Natural killer cell treated with Interleukin-12 subunit alpha and Interleukin-12 subunit beta and Interleukin-15 and Interleukin-18, amount 100 ng/mL, for 72 hours (primary cell): ENCODE results near the gene STK33. TPM values are rescaled to one million over a fixed set of nuclear protein-coding genes. Genes with fewer than 3 reads are reported as not detected.

ENCODE experiments used
- ATAC-seq, 2 donors: fragments of 150-1000 bp; cut with Tn5 transposase in 1 of 2; sonication (Bioruptor Pico), chemical (Tn5 transposase) in 1 of 2; 2 replicates each; pipeline ENCODE4 v1.10.0; 2021
- DNase-seq: peaks from one replicate; pipeline ENCODE4 v3.0.0; 2022; ENCODE audit warnings: low spot score
- H3K27ac Mint-ChIP-seq, 2 donors: 1 replicate in 1 of 2; 2 replicates in 1 of 2; pipeline ENCODE4 v1.8.0; 2022; ENCODE audit warnings: mixed read lengths in 2 of 2, mild to moderate bottlenecking in 1 of 2, moderate library complexity in 1 of 2
- H3K27me3 Mint-ChIP-seq, 2 donors: 1 replicate in 1 of 2; 2 replicates in 1 of 2; pipeline ENCODE4 v1.8.0; 2022; ENCODE audit warnings: mixed read lengths in 2 of 2
- H3K36me3 Mint-ChIP-seq: one replicate; pipeline ENCODE4 v1.8.0; 2022; ENCODE audit warnings: mixed read lengths
- H3K4me1 Mint-ChIP-seq, 2 donors: 1 replicate in 1 of 2; 2 replicates in 1 of 2; pipeline ENCODE4 v1.8.0; 2022; ENCODE audit warnings: low read depth in 2 of 2, mixed read lengths in 2 of 2, mild to moderate bottlenecking in 1 of 2
- H3K4me3 Mint-ChIP-seq: one replicate; pipeline ENCODE4 v1.8.0; 2022; ENCODE audit warnings: mixed read lengths
- H3K9me3 Mint-ChIP-seq: 2 replicates; pipeline ENCODE4 v1.8.0; 2022; ENCODE audit warnings: mixed read lengths
- total RNA-seq, 2 donors: library from RNA; stranded (reverse); gene quantifications; one replicate each; pipeline ENCODE4 v1.2.3, GENCODE V29; 2022

STK33 gene
- 1 to 10 TPM in 1 of 2 donors, under 1 TPM in 1; 0.74 to 1.5 TPM for total RNA-seq

DNA sequence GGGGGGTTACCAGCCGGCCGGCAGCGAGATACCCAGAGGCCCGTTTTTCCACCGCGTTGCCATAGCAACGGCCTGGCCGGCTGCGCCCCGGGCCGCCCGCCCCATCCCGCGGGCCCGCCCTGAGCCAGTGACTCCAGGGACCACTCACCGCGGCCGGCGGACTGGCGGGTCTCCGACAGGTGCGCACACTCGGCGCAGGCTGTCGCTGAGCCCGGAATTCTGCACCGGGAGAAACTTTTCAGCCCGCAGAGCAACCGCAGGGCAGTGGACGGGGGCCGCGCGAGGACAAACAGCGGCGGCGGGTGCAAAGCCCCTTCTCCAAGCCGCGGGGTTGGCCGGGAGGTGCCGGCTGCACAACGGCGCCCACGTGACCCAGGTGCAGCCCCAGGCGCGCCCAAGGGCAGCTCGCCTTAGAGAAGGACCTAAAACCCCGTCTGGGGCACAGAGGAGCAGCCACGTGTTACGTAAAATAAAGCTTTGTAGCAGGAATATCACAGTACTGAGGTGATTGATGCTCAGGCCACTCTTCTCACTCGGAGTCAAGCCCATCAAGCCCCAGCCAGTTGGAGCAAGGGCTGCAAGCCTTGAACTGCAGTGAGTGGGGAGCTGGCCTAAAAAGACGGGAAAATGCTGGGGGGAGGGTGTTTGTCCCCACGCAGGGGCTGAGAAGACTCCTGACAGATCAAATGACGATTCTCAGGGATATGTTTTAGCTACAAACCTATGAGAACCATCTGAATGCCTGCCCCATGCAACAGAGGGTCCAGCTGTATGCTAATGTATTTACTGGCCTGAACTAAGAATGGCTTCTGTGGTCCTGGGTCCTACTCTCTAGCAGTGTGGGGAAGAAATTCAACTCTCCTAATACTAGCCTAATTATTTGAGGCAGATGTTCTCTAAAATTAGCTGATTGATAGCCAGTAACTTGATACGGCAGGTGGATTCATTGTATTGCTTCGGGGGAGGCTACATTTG is at the start of gene STK33:
Gene STK33 (minus strand): TSS at position 294 of the 975 bp plus-strand sequence. CDS start 119,323 bp downstream, outside the sequence.
- H3K27ac Mint-ChIP-seq: no peak within 1 kb of the TSS
- ATAC-seq: peak; percentile 63 to 83

DNA sequence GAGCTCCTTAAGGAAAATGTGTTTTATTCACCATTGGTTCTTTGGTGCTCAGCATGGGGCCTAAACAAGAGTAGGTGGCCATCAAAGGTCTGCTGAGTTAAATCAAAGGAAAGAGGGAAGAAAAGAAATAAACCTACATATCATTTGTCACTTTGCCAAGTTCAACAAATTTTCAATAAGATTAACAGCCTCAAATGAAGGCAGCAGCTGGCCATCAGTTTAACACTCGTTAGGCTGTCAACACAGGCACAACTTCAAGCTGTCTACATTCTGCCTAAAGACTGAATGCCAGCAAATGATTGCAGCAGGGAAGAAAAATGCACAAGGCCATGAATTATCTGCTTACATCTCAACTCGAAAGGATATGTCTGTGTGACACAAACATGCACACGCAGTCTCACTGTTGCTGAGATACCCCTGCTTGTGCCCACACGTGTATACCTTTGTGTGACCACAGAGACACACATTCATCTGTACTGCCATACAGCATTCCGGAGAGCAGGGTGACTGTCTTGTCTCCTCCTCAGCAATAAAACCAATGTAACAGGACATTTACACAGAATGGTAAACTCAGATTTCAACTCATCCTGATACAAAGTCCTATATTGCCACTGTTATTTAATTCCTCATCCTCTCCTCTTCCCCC is 48.3 kb upstream of the STK33 start:
- Mint-ChIP-seq H3K9me3 (no peaks in the 10 kb centered on the region), H3K4me1 (no peaks in the 10 kb centered on the region), H3K27ac (no peak overlapping the region), H3K27me3 (no peaks in the 10 kb centered on the region), H3K36me3 (no peaks in the 10 kb centered on the region), H3K4me3 (no peak overlapping the region)
- ATAC-seq: no peak
- DNase-seq: no peak

More for the DNA sequence above, at the start of gene STK33:
- H3K27me3 Mint-ChIP-seq: peaks cover 43 to 69% of the 10 kb centered on the region in 2 donors
- DNase-seq: no peak
- no peaks in the 10 kb centered on the region for H3K36me3 Mint-ChIP-seq
- no peaks in the 10 kb centered on the region for H3K9me3 Mint-ChIP-seq
- no peaks in the 10 kb centered on the region for H3K4me1 Mint-ChIP-seq
- peak within 1 kb of the TSS; percentile 47 for H3K4me3 Mint-ChIP-seq

DNA sequence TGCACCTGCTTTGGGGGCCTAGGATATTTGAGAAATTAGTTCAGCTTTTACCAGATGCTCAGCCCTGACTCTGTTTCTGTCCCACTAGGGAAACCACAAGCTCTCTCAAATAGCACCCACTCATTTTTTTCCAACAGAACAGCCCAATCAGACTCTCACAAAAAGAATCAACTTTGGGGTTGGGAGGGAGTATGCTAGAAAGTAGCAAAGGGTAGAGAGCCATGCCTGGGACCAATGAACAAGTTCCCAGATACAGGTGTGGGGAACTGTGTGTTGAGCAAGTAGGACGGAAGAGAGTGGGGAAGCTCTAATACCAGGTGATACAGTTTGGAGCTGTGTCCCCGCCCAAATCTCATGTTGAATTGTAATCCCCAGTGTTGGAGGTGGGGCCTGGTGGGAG is 47.3 kb upstream of the STK33 start:
- no peak overlapping the region for H3K27ac Mint-ChIP-seq
- ATAC-seq (no peak), DNase-seq (no peak)
- no peaks in the 10 kb centered on the region for H3K9me3 Mint-ChIP-seq
- no peak overlapping the region for H3K4me3 Mint-ChIP-seq
- H3K36me3 Mint-ChIP-seq: peaks cover 8% of the 10 kb centered on the region
- H3K4me1 Mint-ChIP-seq: no peaks in the 10 kb centered on the region
- no peaks in the 10 kb centered on the region for H3K27me3 Mint-ChIP-seq

DNA sequence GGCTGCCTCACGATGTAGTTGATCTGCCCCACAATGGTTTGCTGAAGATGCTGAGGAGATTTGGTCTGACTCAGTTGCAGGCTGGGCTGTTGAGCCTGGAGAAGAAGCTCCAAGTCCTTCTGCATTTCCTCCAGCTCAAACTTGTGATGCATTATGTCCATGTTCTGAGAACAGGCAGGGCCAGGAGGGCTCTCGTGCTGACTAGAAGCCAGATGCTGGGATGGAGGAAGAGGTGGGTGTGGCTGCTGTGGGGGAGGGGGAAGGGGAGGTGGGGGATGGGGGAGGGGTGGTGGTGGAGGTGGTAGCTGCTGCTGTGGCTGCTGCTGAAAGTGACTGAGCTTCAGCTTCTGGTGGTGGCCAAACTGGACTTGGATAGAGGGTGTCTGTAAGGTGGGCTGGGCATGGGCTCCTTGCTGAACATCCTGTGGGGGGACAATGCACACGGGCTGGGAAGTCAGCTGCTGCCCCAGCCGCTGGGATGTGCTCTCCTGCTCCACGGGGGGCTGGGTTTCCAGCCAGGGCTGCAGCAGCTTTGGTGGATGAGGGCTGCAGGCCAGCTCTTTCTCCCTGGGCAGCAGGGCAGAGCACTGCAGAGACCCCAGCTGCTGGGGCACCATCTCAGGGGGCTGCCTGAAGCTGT is 46.4 kb upstream of the STK33 start:
- ATAC-seq (no peak), DNase-seq (no peak)
- Mint-ChIP-seq H3K27ac (no peak overlapping the region), H3K36me3 (peaks cover 14% of the 10 kb centered on the region), H3K9me3 (no peaks in the 10 kb centered on the region), H3K4me1 (no peaks in the 10 kb centered on the region), H3K4me3 (no peak overlapping the region), H3K27me3 (no peaks in the 10 kb centered on the region)

DNA sequence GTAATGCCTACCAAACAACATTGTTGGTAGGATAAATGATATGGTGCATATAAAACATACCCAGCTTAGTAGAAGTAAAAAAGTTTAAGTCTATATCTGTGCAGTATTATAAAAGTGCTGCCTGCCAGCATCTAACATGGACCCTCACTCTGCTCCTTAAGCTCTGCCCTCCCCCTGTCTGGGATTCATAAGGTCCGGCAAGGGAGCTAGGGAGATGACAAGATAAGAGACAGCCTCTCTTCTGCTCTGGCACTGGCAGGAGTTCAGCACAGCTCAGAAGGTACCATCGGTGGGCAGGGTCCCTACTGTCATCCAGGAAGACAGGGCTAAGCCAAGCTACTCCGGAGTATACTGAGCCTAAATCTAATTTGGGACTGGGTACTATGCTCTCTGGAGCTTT is 45.6 kb upstream of the STK33 start:
- H3K27ac Mint-ChIP-seq: no peak overlapping the region
- no peaks in the 10 kb centered on the region for H3K4me1 Mint-ChIP-seq
- H3K36me3 Mint-ChIP-seq: peaks cover 14% of the 10 kb centered on the region
- no peak for DNase-seq
- no peak overlapping the region for H3K4me3 Mint-ChIP-seq
- no peaks in the 10 kb centered on the region for H3K27me3 Mint-ChIP-seq
- H3K9me3 Mint-ChIP-seq: no peaks in the 10 kb centered on the region
- no peak for ATAC-seq

DNA sequence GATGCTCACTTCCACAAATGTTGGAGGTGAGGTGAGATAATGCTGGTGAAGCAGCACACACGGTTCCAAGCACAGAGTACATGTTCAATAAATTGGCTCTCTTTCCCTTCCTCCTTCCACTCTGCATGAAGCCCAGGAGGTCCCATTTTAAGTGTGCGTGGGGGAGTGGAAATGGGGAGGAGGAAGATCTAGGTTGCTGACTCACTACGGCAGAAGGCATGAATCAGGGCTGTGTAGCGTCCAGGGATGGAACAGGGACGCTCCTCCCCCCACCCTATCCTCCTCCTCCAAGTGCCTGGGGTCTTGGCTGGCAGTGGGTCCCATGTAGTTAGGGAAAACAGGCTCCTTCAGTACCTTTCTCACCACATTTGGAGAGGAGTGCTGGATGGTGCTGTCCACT is 44.3 kb upstream of the STK33 start:
- Mint-ChIP-seq H3K36me3 (peaks cover 14% of the 10 kb centered on the region), H3K9me3 (no peaks in the 10 kb centered on the region), H3K4me3 (no peak overlapping the region), H3K27ac (no peak overlapping the region), H3K4me1 (no peaks in the 10 kb centered on the region), H3K27me3 (no peaks in the 10 kb centered on the region)
- ATAC-seq: no peak
- DNase-seq: no peak

DNA sequence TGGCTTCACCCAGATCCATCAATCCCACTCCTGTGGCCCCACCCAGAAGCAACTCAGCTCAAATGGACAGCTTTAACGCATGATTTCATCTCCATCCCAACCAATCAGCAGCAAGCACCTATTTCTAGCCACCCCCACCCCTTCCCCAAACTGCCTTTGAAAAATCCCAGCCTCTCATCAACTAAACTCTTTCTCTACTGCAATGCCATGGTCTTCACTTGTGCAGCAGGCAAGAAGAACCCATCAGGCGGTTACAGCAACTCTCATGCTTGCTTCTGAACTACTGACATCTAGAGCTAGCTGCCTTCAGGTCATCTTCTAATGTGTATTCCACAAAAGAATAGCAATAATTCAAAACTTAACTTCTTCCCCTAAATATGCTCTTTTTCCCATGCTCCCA is 42.1 kb upstream of the STK33 start:
- Mint-ChIP-seq H3K4me1 (no peaks in the 10 kb centered on the region), H3K27me3 (no peaks in the 10 kb centered on the region), H3K4me3 (no peak overlapping the region), H3K9me3 (no peaks in the 10 kb centered on the region), H3K27ac (no peak overlapping the region), H3K36me3 (peaks cover 14% of the 10 kb centered on the region)
- DNase-seq (no peak), ATAC-seq (no peak)

DNA sequence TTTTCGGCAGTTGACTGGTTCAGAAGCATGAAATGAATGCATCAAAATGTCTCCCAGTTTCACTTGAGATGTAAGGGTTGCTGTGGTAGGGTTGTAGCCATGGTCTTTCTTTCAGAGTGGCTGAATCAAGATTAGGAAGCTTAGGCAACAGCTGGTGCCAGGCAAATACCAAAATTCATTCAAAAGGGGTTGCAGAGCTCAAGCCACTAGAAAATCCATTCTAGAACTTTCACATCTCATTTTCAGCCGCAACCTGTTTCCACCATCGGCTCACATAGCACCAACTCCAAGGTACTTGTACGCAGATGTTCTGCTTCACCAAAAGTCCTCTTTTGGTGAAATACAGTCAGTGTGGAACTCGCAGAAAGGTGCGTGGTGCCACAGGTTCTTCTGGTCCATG is 40.5 kb upstream of the STK33 start:
- no peaks in the 10 kb centered on the region for H3K27me3 Mint-ChIP-seq
- H3K4me3 Mint-ChIP-seq: no peak overlapping the region

DNA sequence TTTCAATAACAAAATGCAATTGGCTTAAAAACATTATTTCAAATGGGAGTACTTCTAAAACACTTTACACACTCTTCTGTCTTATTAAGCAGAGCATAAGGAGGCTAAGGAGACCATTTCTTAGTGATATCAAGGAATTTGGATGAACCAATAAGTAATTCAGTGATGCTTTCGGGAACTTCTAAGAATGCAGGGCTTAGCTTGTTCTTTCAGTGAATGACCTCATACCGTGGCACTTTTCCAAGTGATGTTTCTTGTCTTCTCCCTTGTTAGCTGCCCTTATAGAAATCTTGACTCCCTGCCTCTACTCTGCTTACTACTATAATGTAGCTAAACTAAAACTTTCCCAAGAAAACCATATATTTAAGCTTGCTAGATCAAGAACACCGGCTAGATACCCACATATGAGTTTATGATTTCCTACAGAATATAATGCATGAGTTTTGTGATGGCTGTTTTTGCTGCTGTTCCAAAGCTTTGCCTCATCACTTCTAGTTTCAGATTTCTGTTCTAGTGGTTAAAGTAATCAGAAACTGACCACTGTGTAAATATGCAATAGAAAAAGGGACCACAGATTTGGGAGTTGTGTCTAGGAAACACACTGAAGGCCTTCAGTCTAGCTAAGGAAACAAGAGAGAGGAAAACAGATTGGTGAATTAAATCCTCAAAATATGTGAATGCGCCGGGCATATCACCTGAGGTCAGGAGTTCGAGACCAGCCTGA is 37.5 kb upstream of the STK33 start:
- no peaks in the 10 kb centered on the region for H3K27me3 Mint-ChIP-seq
- H3K4me1 Mint-ChIP-seq: no peaks in the 10 kb centered on the region
- no peak overlapping the region for H3K4me3 Mint-ChIP-seq
- H3K9me3 Mint-ChIP-seq: no peaks in the 10 kb centered on the region
- H3K27ac Mint-ChIP-seq: no peak overlapping the region
- DNase-seq: no peak
- H3K36me3 Mint-ChIP-seq: peaks cover 9% of the 10 kb centered on the region
- no peak for ATAC-seq

More for the DNA sequence above, 40.5 kb upstream of the STK33 start:
- no peak for ATAC-seq
- H3K36me3 Mint-ChIP-seq: peaks cover 14% of the 10 kb centered on the region
- H3K9me3 Mint-ChIP-seq: no peaks in the 10 kb centered on the region
- H3K27ac Mint-ChIP-seq: no peak overlapping the region
- DNase-seq: no peak
- no peaks in the 10 kb centered on the region for H3K4me1 Mint-ChIP-seq

DNA sequence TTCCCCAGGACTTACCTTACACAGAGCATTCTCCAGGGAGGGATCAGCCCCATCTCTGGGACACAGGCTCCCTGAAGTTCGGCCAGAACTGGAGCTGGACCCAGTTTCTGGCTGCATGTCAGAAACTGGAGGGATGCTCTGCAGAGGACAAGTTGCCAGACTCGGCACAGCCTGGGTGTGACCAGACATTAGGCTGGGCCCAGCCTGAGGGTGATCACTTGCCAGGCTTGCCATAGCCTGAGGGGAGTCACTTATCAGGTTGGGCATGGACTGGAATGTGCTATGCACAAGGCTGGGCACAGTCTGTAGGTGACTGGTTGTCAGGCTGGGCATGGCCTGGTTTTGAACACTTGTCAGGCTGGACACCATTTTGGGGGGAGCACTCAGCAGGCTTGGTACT is 30.7 kb upstream of the STK33 start:
- Mint-ChIP-seq H3K36me3 (no peaks in the 10 kb centered on the region), H3K4me3 (no peak overlapping the region), H3K27me3 (no peaks in the 10 kb centered on the region)

DNA sequence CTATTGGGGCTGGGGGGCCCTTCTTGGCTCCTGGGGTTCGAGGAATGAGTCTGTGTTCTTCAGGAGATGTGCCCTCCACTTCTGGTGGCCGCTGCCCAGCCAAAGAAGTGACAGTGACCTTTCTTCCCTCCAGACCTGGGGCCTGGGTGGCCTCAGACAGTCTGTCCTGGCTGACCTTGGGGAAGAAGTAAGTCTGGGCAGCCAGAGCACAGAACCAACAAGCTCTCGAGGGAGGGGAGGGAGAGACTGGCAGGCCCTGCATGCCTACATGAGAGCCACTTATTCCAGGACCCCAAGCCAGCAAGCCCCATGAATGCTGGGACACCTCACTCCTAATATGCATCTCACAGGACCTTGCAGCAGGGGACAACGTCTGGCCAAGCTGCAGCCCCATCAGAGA is 27.1 kb upstream of the STK33 start:
- Mint-ChIP-seq H3K9me3 (no peaks in the 10 kb centered on the region), H3K4me3 (no peak overlapping the region), H3K4me1 (no peaks in the 10 kb centered on the region), H3K36me3 (no peaks in the 10 kb centered on the region), H3K27ac (no peak overlapping the region), H3K27me3 (no peaks in the 10 kb centered on the region)
- DNase-seq (no peak), ATAC-seq (no peak)

More for the DNA sequence above, 30.7 kb upstream of the STK33 start:
- Mint-ChIP-seq H3K9me3 (no peaks in the 10 kb centered on the region), H3K27ac (no peak overlapping the region), H3K4me1 (no peaks in the 10 kb centered on the region)
- ATAC-seq (peak; percentile 18 to 29), DNase-seq (no peak)

DNA sequence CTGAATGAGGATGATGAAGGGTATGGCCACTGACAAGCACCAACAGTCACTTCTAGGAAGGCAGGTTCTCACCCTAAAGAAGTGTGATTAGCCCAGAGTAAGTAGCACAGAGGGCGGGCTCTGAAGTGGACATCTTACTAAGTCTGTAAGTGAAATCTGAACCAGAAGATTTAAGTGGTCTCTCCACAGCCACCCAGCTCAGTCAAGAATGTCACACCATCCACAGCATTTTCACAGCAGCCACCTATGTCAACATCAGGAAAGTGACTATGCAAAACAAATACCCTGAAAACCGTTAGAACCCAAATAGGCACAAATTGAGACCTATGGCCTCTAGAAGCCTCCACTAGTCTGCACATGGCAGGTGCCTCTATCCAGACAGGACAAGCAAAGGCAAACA is 23.0 kb upstream of the STK33 start:
- ATAC-seq: no peak
- no peak overlapping the region for H3K4me3 Mint-ChIP-seq
- H3K27ac Mint-ChIP-seq: no peak overlapping the region
- no peak for DNase-seq
- H3K36me3 Mint-ChIP-seq: no peaks in the 10 kb centered on the region
- H3K4me1 Mint-ChIP-seq: peaks cover 0 to 8% of the 10 kb centered on the region in 2 donors
- no peaks in the 10 kb centered on the region for H3K9me3 Mint-ChIP-seq
- H3K27me3 Mint-ChIP-seq: no peaks in the 10 kb centered on the region

DNA sequence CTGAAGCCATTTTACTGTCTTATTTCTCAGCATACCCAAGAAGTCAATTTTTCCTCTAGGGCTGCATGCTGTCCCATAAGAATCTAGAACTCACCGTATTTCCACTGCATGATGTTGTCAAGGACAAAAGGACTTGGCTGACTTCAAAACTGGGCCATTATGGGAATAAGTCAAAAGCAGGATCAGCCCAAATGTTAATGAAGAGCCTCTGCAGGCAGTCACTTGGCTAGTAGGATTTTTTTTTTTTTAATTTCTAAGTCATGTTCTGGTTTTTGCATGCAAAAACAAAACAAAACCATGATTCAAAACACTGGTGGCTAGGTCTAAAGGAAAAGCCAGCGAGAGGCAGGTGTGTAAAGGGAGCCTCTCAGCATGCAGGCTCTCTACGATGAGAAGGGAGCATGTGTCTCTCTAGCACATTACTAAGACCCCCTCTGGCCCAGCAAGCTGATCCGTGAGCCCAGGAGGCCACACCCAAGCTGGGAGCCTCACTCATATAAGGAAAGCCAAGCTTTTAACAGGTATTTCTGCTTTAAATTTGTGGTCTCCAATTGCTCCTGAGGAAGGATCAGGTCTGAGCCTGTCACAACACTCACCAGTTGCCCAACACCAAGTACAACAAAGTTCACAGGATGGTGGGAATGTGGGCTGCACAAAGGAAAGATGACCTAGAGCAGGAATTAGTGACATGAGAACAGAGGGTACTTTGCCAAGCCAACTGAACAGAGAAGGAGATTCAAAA is 21.4 kb upstream of the STK33 start:
- Mint-ChIP-seq H3K27ac (no peak overlapping the region), H3K9me3 (no peaks in the 10 kb centered on the region), H3K36me3 (no peaks in the 10 kb centered on the region), H3K4me3 (no peak overlapping the region), H3K4me1 (peaks cover 0 to 8% of the 10 kb centered on the region in 2 donors), H3K27me3 (no peaks in the 10 kb centered on the region)
- DNase-seq (no peak), ATAC-seq (no peak)
